HEK293 (cell line): ENCODE results near the gene PYDC1.

Source experiments
- CTCF ChIA-PET: fragments of 350-600 bp; formaldehyde crosslinking; extraction: SDS; loops from one replicate; lab custom pipeline; 2021; ENCODE audit warnings: antibody characterized with exemption; lab: Yijun Ruan, JAX
- POLR2A ChIA-PET: fragments of 300-600 bp; formaldehyde crosslinking; extraction: SDS; loops from one replicate; lab custom pipeline; 2020; ENCODE audit warnings: antibody characterized with exemption, inconsistent platforms; lab: Yijun Ruan, JAX
- H3K27ac ChIP-seq: fragments of 200-500 bp; sonication (Bioruptor generic); 2 replicates; pipeline ENCODE4 v1.5.1; 2014; ENCODE audit warnings: low read depth, low read length, control low read depth, inconsistent platforms; ENCODE audit errors: extremely low read depth
- H3K36me3 ChIP-seq, 2 experiments: fragments of 200-500 bp in 1 of 2; sonication (Bioruptor generic) in 1 of 2; 1 replicate in 1 of 2; 2 replicates in 1 of 2; pipeline ENCODE4 v1.5.1; 2014 to 2017; ENCODE audit warnings: inconsistent platforms in 2 of 2, low read length in 2 of 2; ENCODE audit not compliant: control insufficient read depth in 2 of 2, insufficient read depth in 1 of 2
- H3K4me1 ChIP-seq: fragments of 200-500 bp; sonication (Bioruptor generic); 2 replicates; pipeline ENCODE4 v1.5.1; 2014; ENCODE audit warnings: mild to moderate bottlenecking, low read length, inconsistent platforms; ENCODE audit not compliant: control insufficient read depth, insufficient read depth
- H3K4me3 ChIP-seq: 2 replicates; pipeline ENCODE4 v1.5.1; 2011; ENCODE audit warnings: low read depth, mild to moderate bottlenecking, control low read depth, low read length, moderate library complexity
- H3K9me3 ChIP-seq: fragments of 200-500 bp; sonication (Bioruptor generic); 2 replicates; pipeline ENCODE4 v1.5.1; 2014; ENCODE audit warnings: low read depth, low read length, inconsistent platforms; ENCODE audit not compliant: control insufficient read depth, insufficient read depth
- GFI1B ChIP-seq: fragments of 450-650 bp; formaldehyde crosslinking; IDR thresholded peaks from 2 replicates; pipeline ENCODE4 v1.5.1; 2016; ENCODE audit warnings: missing biosample characterization, missing genetic modification characterization
- IKZF3 ChIP-seq: fragments of 450-650 bp; IDR thresholded peaks from 2 replicates; pipeline ENCODE4 v1.5.0; 2018; ENCODE audit warnings: missing biosample characterization, mild to moderate bottlenecking, missing genetic modification characterization, moderate library complexity
- KLF7 ChIP-seq: fragments of 450-650 bp; formaldehyde crosslinking; IDR thresholded peaks from 2 replicates; pipeline ENCODE4 v1.5.1; 2016; ENCODE audit warnings: missing biosample characterization, missing genetic modification characterization, borderline replicate concordance
- MYNN ChIP-seq: fragments of 450-650 bp; formaldehyde crosslinking; IDR thresholded peaks from 2 replicates; pipeline ENCODE4 v1.5.1; 2016; ENCODE audit warnings: missing biosample characterization, missing genetic modification characterization, borderline replicate concordance
- PRDM1 ChIP-seq: fragments of 450-650 bp; formaldehyde crosslinking; IDR thresholded peaks from 2 replicates; pipeline ENCODE4; 2016; ENCODE audit warnings: missing biosample characterization, missing genetic modification characterization
- YY2 ChIP-seq: fragments of 450-650 bp; formaldehyde crosslinking; IDR thresholded peaks from 2 replicates; pipeline ENCODE4 v1.5.1; 2016; ENCODE audit warnings: missing biosample characterization, missing genetic modification characterization
- ZBTB48 ChIP-seq: fragments of 450-650 bp; formaldehyde crosslinking; IDR thresholded peaks from 2 replicates; pipeline ENCODE4 v1.5.1; 2016; ENCODE audit warnings: missing biosample characterization, missing genetic modification characterization
- ZBTB6 ChIP-seq: fragments of 450-650 bp; formaldehyde crosslinking; IDR thresholded peaks from 2 replicates; pipeline ENCODE4 v1.5.1; 2017; ENCODE audit warnings: missing biosample characterization, missing genetic modification characterization
- ZIC2 ChIP-seq: fragments of 450-650 bp; formaldehyde crosslinking; IDR thresholded peaks from 2 replicates; pipeline ENCODE4 v1.5.1; 2016; ENCODE audit warnings: missing biosample characterization, missing genetic modification characterization
- ZNF114 ChIP-seq: fragments of 450-650 bp; formaldehyde crosslinking; IDR thresholded peaks from 2 replicates; pipeline ENCODE4 v1.5.0; 2017; ENCODE audit warnings: missing biosample characterization, missing genetic modification characterization
- ZNF146 ChIP-seq: fragments of 450-650 bp; formaldehyde crosslinking; IDR thresholded peaks from 2 replicates; pipeline ENCODE4 v1.5.1; 2016; ENCODE audit warnings: missing biosample characterization, missing genetic modification characterization
- ZNF221 ChIP-seq: fragments of 450-650 bp; formaldehyde crosslinking; IDR thresholded peaks from 2 replicates; pipeline ENCODE4 v1.5.1; 2017; ENCODE audit warnings: missing biosample characterization, missing genetic modification characterization, borderline replicate concordance
- ZNF26 ChIP-seq: fragments of 450-650 bp; formaldehyde crosslinking; IDR thresholded peaks from 2 replicates; pipeline ENCODE4 v1.5.1; 2016; ENCODE audit warnings: missing biosample characterization, missing genetic modification characterization
- ZNF423 ChIP-seq: fragments of 450-650 bp; formaldehyde crosslinking; IDR thresholded peaks from 2 replicates; pipeline ENCODE4 v1.5.1; 2016; ENCODE audit warnings: missing biosample characterization, missing genetic modification characterization
- ZNF433 ChIP-seq: fragments of 450-650 bp; formaldehyde crosslinking; IDR thresholded peaks from 2 replicates; pipeline ENCODE4 v1.5.1; 2016; ENCODE audit warnings: missing biosample characterization, missing genetic modification characterization, low read depth
- ZNF518A ChIP-seq: fragments of 450-650 bp; formaldehyde crosslinking; conservative IDR thresholded peaks from 2 replicates; pipeline ENCODE4 v1.5.1; 2016; ENCODE audit warnings: low read depth, missing biosample characterization, missing genetic modification characterization
- ZNF548 ChIP-seq: fragments of 450-650 bp; formaldehyde crosslinking; IDR thresholded peaks from 2 replicates; pipeline ENCODE4 v1.5.1; 2016; ENCODE audit warnings: missing biosample characterization, missing genetic modification characterization
- ZNF549 ChIP-seq: fragments of 450-650 bp; IDR thresholded peaks from 2 replicates; pipeline ENCODE4 v1.5.1; 2018; ENCODE audit warnings: missing biosample characterization, missing genetic modification characterization, mild to moderate bottlenecking, inconsistent platforms, moderate library complexity
- ZNF580 ChIP-seq: fragments of 450-650 bp; formaldehyde crosslinking; IDR thresholded peaks from 2 replicates; pipeline ENCODE4 v1.5.1; 2016; ENCODE audit warnings: missing biosample characterization, missing genetic modification characterization
- ZNF600 ChIP-seq: fragments of 450-650 bp; formaldehyde crosslinking; IDR thresholded peaks from 2 replicates; pipeline ENCODE4 v1.5.1; 2016; ENCODE audit warnings: missing biosample characterization, missing genetic modification characterization
- ZNF623 ChIP-seq: fragments of 450-650 bp; formaldehyde crosslinking; IDR thresholded peaks from 2 replicates; pipeline ENCODE4 v1.5.1; 2016; ENCODE audit warnings: missing biosample characterization, missing genetic modification characterization
- ZNF660 ChIP-seq: fragments of 450-650 bp; IDR thresholded peaks from 2 replicates; pipeline ENCODE4 v1.5.1; 2018; ENCODE audit warnings: missing biosample characterization, mild to moderate bottlenecking, missing genetic modification characterization
- ZNF664 ChIP-seq: fragments of 450-650 bp; formaldehyde crosslinking; IDR thresholded peaks from 2 replicates; pipeline ENCODE4 v1.5.1; 2016; ENCODE audit warnings: missing biosample characterization, missing genetic modification characterization
- ZNF76 ChIP-seq: fragments of 450-650 bp; formaldehyde crosslinking; IDR thresholded peaks from 2 replicates; pipeline ENCODE4; 2016; ENCODE audit warnings: low read depth, missing biosample characterization, missing genetic modification characterization, borderline replicate concordance
- ZNF776 ChIP-seq: fragments of 450-650 bp; formaldehyde crosslinking; IDR thresholded peaks from 2 replicates; pipeline ENCODE4 v1.5.0; 2017; ENCODE audit warnings: missing biosample characterization, missing genetic modification characterization, borderline replicate concordance
- ZNF792 ChIP-seq: fragments of 450-650 bp; formaldehyde crosslinking; IDR thresholded peaks from 2 replicates; pipeline ENCODE4 v1.5.1; 2016; ENCODE audit warnings: missing biosample characterization, missing genetic modification characterization
- ZSCAN23 ChIP-seq: fragments of 450-650 bp; formaldehyde crosslinking; IDR thresholded peaks from 2 replicates; pipeline ENCODE4 v1.5.1; 2016; ENCODE audit warnings: missing biosample characterization, missing genetic modification characterization

The PYDC1 gene

GRCh38 chr16:31228206-31228605 lies 11.3 kb upstream of the PYDC1 start:
- H3K4me1 ChIP-seq, result no peaks in the 10 kb centered on the region
- no peaks in the 10 kb centered on the region for H3K9me3 ChIP-seq
- CTCF ChIA-PET, result no interaction called here
- no peaks in the 10 kb centered on the region for H3K36me3 ChIP-seq
- H3K27ac ChIP-seq, result no peak overlapping the region
- H3K4me3 ChIP-seq, result no peak overlapping the region
- TF ChIP-seq ZNF580 (tag by site-specific recombination) (no peak), ZNF26 (no peak), ZNF146 (tag by site-specific recombination) (no peak), ZBTB48 (tag by site-specific recombination) (no peak), ZIC2 (tag by site-specific recombination) (no peak), ZNF660 (tag by site-specific recombination) (no peak), ZNF518A (no peak)
- POLR2A ChIA-PET, result no interaction called here

GRCh38 chr16:31225193-31225592 lies 8.3 kb upstream of the PYDC1 start:
- H3K4me3 ChIP-seq, result no peak overlapping the region
- no peak for TF ChIP-seq ZNF76 (tag by site-specific recombination)
- TF ChIP-seq YY2 (tag by site-specific recombination), result no peak
- TF ChIP-seq KLF7 (tag by site-specific recombination), result no peak
- no peak for TF ChIP-seq ZNF423 (tag by site-specific recombination)
- no peak for TF ChIP-seq ZBTB6 (tag by site-specific recombination)
- no peak for TF ChIP-seq ZNF548 (tag by site-specific recombination)
- TF ChIP-seq ZNF600, result no peak
- no peak for TF ChIP-seq IKZF3 (tag by site-specific recombination)
- no peak for TF ChIP-seq ZNF433 (tag by site-specific recombination)
- TF ChIP-seq ZNF664, result no peak
- no peak for TF ChIP-seq ZNF623
- TF ChIP-seq MYNN (tag by site-specific recombination), result no peak
- TF ChIP-seq ZNF792 (tag by site-specific recombination), result no peak
- no peak for TF ChIP-seq GFI1B
- no peak for TF ChIP-seq ZNF549 (tag by site-specific recombination)
- TF ChIP-seq ZNF114, result no peak
- no peak for TF ChIP-seq ZNF221
- no peak for TF ChIP-seq ZSCAN23 (tag by site-specific recombination)
- no peak for TF ChIP-seq ZNF776 (tag by site-specific recombination)
- TF ChIP-seq PRDM1 (tag by site-specific recombination), result no peak
- H3K36me3 ChIP-seq, result no peaks in the 10 kb centered on the region
- no peaks in the 10 kb centered on the region for H3K4me1 ChIP-seq
- CTCF ChIA-PET, result no interaction called here
- POLR2A ChIA-PET, result no interaction called here
- no peak overlapping the region for H3K27ac ChIP-seq
- H3K9me3 ChIP-seq, result no peaks in the 10 kb centered on the region
